Adrenal gland (tissue), 12 donors: ENCODE measurements around the gene MBNL2. TPM values are rescaled to one million over a fixed set of nuclear protein-coding genes. Genes with fewer than 3 reads are reported as not detected.
A peak's percentile ranks its signal among the peaks of the same experiment; 100 is the strongest.

Source experiments
- DNase-seq, 7 donors: peaks; one replicate each; pipeline ENCODE4 v3.0.0-alpha.2; 2019 to 2020
- H3K27ac ChIP-seq, 5 donors: fragments of 200-600 bp; sonication (generic) in 4 of 5; 1 replicate in 3 of 5; 2 replicates in 2 of 5; pipeline versions ENCODE4 v1.5.1 to v1.8.0; 2016 to 2020; ENCODE audit warnings: mild to moderate bottlenecking in 1 of 5
- H3K27me3 ChIP-seq: fragments of 200-600 bp; 2 replicates; pipeline ENCODE4 v1.8.0; 2021
- H3K36me3 ChIP-seq, 2 donors: fragments of 200-600 bp; replicated peaks in 1 of 2; 1 replicate in 1 of 2; 2 replicates in 1 of 2; pipeline versions ENCODE4 v1.5.1 to v1.8.0; 2018 to 2022
- H3K4me1 ChIP-seq, 2 donors: fragments of 200-600 bp; replicated peaks in 1 of 2; 1 replicate in 1 of 2; 2 replicates in 1 of 2; pipeline versions ENCODE4 v1.5.1 to v1.8.0; 2018 to 2021
- H3K4me3 ChIP-seq, 4 donors: fragments of 200-600 bp; sonication (generic) in 3 of 4; one replicate each; pipeline ENCODE4 v1.5.1; 2016 to 2018
- H3K9me3 ChIP-seq, 3 donors: fragments of 200-600 bp; sonication (generic) in 1 of 3; replicated peaks in 1 of 3; 1 replicate in 2 of 3; 2 replicates in 1 of 3; pipeline versions ENCODE4 v1.5.1 to v1.8.0; 2016 to 2021
- CTCF ChIP-seq, 6 experiments: fragments of 450-650 bp in 4 of 6; fragments of 200-600 bp in 2 of 6; sonication (generic) in 1 of 6; IDR thresholded peaks; 1 replicate in 5 of 6; 2 replicates in 1 of 6; pipeline versions ENCODE4 v1.5.1 to v1.8.0; 2016 to 2021; ENCODE audit warnings: antibody characterized with exemption in 6 of 6, mild to moderate bottlenecking in 2 of 6, moderate library complexity in 1 of 6
- POLR2A ChIP-seq, 2 donors: fragments of 450-650 bp; IDR thresholded peaks; one replicate each; pipeline ENCODE4 v1.6.1; 2017; ENCODE audit warnings: antibody characterized with exemption in 2 of 2, mild to moderate bottlenecking in 2 of 2, moderate library complexity in 1 of 2
- WGBS, 4 donors: extraction: QIAGEN DNeasy Blood & Tissue Kit in 2 of 4; methylation state at CpG; one replicate each; pipeline versions ENCODE4 v1.1.5 to v1.1.7; 2013 to 2017; 5-methylcytosine and 5-hydroxymethylcytosine counted together
- intact Hi-C, 2 donors: fragments of 100-400 bp; cut with DNase I; formaldehyde crosslinking; loops; one replicate each; pipeline versions ENCODE4 v1.14.1 to v1.15.0; 2022 to 2023
- polyA plus RNA-seq, 3 donors: library from polyadenylated mRNA; stranded (reverse); fragments of 200-250 nt in 2 of 3; fragments of 350-450 nt in 1 of 3; fragmentation: Illumina TruSeq in 1 of 3; extraction: RNeasy Lipid Tissue Mini Kit (QIAGEN cat#74804) in 1 of 3; gene quantifications; one replicate each; pipeline ENCODE4 v1.2.3, GENCODE V29; 2013 to 2014
- total RNA-seq, 9 donors: library from RNA; depleted of rRNA in 4 of 9; stranded (reverse); fragments of >200 nt in 4 of 9; fragments of 120-200 nt in 1 of 9; fragmentation: NEBNext Ultra II Directional in 1 of 9; extraction: Animal tissue kit (Norgen Biotek cat#: 25700) in 1 of 9; gene quantifications; one replicate each; pipeline versions ENCODE4 v1.1.0 to v1.2.4, GENCODE V29; 2013 to 2023
- donor health status: healthy with polysubstance abuse.
- donor health status: Bipolar disorder and iron deficiency.
- donor health status: DM: yes; HTN: yes; CAD: no.
- donor health status: DM: no; HTN: no; CAD: no.
- donor health status: DM: no; HTN: no; CAD: no.
- donor health status: DM: yes; HTN: yes; CAD: no.

Gene MBNL2
- total and polyA plus RNA-seq, 12 donors, result 29.2 to 250 (median 130) TPM

- TF ChIP-seq POLR2A (IDR thresholded peaks at IDR 0.05), result no peak
- TF ChIP-seq CTCF (IDR thresholded peaks at IDR 0.05), result no peak
- intact Hi-C loops, result no loop called here
- Histone ChIP-seq H3K27me3 (no peaks in the 10 kb centered on the region), H3K4me3 (no peak overlapping the region), H3K36me3 (no peaks in the 10 kb centered on the region), H3K27ac (no peak overlapping the region), H3K9me3 (no peaks in the 10 kb centered on the region), H3K4me1 (peaks cover 0 to 4% of the 10 kb centered on the region in 2 donors)
- no peak for DNase-seq
- 0 to 12% (median 9%) methylated on average over 1 of the region's 1 CpG for WGBS, 4 donors
Measured at GRCh38 chr13:97413694-97414093, 191.6 kb downstream of the MBNL2 start.

- peaks cover 0 to 4% of the 10 kb centered on the region in 2 donors for H3K4me1 ChIP-seq
- no peaks in the 10 kb centered on the region for H3K36me3 ChIP-seq
- no peaks in the 10 kb centered on the region for H3K9me3 ChIP-seq
- TF ChIP-seq CTCF (IDR thresholded peaks at IDR 0.05), result no peak
- TF ChIP-seq POLR2A (IDR thresholded peaks at IDR 0.05), result no peak
- WGBS, 4 donors, result 73 to 81% (median 76%) methylated on average over 4 of the region's 4 CpGs
- no peak for DNase-seq
- no peak overlapping the region for H3K27ac ChIP-seq
- H3K4me3 ChIP-seq, result no peak overlapping the region
- intact Hi-C loops, result no loop called here
- H3K27me3 ChIP-seq, result no peaks in the 10 kb centered on the region
Measured at GRCh38 chr13:97414392-97414791, 192.3 kb downstream of the MBNL2 start.

GRCh38 chr13:97417698-97418097 lies 195.6 kb downstream of the MBNL2 start:
- Histone ChIP-seq H3K36me3 (no peaks in the 10 kb centered on the region), H3K4me3 (no peak overlapping the region), H3K9me3 (no peaks in the 10 kb centered on the region), H3K27me3 (no peaks in the 10 kb centered on the region), H3K27ac (no peak overlapping the region), H3K4me1 (peaks cover 0 to 9% of the 10 kb centered on the region in 2 donors)
- TF ChIP-seq CTCF (IDR thresholded peaks at IDR 0.05), result no peak
- DNase-seq, result peak in 1 of 7 donors; percentile 11
- intact Hi-C loops, result no loop called here
- WGBS, 4 donors, result 35 to 43% (median 41%) methylated on average over 5 of the region's 5 CpGs

- H3K36me3 ChIP-seq, result no peaks in the 10 kb centered on the region
- WGBS, 4 donors, result 51 to 66% (median 58%) methylated on average over 8 of the region's 8 CpGs
- peak in 5 of 7 donors; percentile 21 to 57 (median 35) for DNase-seq
- intact Hi-C loops, result no loop called here
- H3K9me3 ChIP-seq, result no peaks in the 10 kb centered on the region
- H3K4me3 ChIP-seq, result no peak overlapping the region
- H3K27me3 ChIP-seq, result no peaks in the 10 kb centered on the region
- peak overlapping the region in 3 of 5 donors; percentile 20 to 64 (median 46) for H3K27ac ChIP-seq
- TF ChIP-seq CTCF (IDR thresholded peaks at IDR 0.05) (no peak), POLR2A (IDR thresholded peaks at IDR 0.05) (no peak)
- peaks cover 3 to 25% of the 10 kb centered on the region in 2 donors for H3K4me1 ChIP-seq
Measured at GRCh38 chr13:97422118-97423054, 200.3 kb downstream of the MBNL2 start.
